IPS-15b (cell line): ENCODE results near the gene TRMT10C.
"Not testable (repeated sequence)": the region's sequence is repeated elsewhere in the genome, so short reads cannot be mapped to it uniquely, and the experiment has no call there.

Source experiments
- H3K27me3 ChIP-seq: one replicate; pipeline ENCODE4 v1.6.1; 2013; ENCODE audit warnings: low read length; ENCODE audit not compliant: control insufficient read depth, insufficient read depth
- H3K36me3 ChIP-seq: one replicate; pipeline ENCODE4 v1.6.1; 2013; ENCODE audit warnings: low read length; ENCODE audit not compliant: control insufficient read depth, insufficient read depth
- H3K4me1 ChIP-seq: one replicate; pipeline ENCODE4 v1.6.1; 2013; ENCODE audit warnings: mild to moderate bottlenecking, low read length; ENCODE audit not compliant: control insufficient read depth, insufficient read depth
- H3K4me3 ChIP-seq: one replicate; pipeline ENCODE4 v1.5.1; 2013; ENCODE audit warnings: low read depth, low read length
- H3K9ac ChIP-seq: one replicate; pipeline ENCODE4 v1.6.1; 2013; ENCODE audit warnings: low read depth, mild to moderate bottlenecking, low read length
- H3K9me3 ChIP-seq: one replicate; pipeline ENCODE4 v1.6.1; 2013; ENCODE audit warnings: mild to moderate bottlenecking, low read length; ENCODE audit not compliant: control insufficient read depth, insufficient read depth

TRMT10C gene

DNA sequence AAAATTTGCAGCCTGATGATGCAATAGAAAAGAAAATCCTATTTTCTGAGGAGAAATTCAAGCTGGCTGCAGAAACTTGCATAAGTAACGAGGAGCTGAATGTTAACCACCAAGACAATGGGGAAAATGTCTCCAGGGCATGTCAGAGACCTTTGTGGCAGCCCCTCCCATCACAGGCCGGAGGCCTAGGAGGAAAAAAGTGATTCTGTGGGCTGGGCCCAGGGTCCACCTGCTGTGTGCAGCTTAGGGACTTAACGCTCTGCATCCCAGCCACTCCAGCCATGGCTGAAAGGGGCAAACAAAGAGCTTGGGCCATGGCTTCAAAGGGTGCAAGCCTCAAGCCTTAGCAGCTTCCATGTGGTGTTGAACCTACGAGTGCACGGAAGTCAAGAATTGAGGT, 8.3 kb upstream of the TRMT10C start:
- H3K27me3 ChIP-seq, H3K9me3 ChIP-seq, H3K4me1 ChIP-seq, H3K9ac ChIP-seq, H3K36me3 ChIP-seq, H3K4me3 ChIP-seq: not testable (repeated sequence)

- Histone ChIP-seq H3K27me3 (no peaks in the 10 kb centered on the region), H3K36me3 (no peaks in the 10 kb centered on the region), H3K9ac (no peak overlapping the region), H3K9me3 (no peaks in the 10 kb centered on the region), H3K4me1 (no peaks in the 10 kb centered on the region), H3K4me3 (no peak overlapping the region)
Measured at GRCh38 chr3:101556064-101556463, 5.6 kb upstream of the TRMT10C start.

DNA sequence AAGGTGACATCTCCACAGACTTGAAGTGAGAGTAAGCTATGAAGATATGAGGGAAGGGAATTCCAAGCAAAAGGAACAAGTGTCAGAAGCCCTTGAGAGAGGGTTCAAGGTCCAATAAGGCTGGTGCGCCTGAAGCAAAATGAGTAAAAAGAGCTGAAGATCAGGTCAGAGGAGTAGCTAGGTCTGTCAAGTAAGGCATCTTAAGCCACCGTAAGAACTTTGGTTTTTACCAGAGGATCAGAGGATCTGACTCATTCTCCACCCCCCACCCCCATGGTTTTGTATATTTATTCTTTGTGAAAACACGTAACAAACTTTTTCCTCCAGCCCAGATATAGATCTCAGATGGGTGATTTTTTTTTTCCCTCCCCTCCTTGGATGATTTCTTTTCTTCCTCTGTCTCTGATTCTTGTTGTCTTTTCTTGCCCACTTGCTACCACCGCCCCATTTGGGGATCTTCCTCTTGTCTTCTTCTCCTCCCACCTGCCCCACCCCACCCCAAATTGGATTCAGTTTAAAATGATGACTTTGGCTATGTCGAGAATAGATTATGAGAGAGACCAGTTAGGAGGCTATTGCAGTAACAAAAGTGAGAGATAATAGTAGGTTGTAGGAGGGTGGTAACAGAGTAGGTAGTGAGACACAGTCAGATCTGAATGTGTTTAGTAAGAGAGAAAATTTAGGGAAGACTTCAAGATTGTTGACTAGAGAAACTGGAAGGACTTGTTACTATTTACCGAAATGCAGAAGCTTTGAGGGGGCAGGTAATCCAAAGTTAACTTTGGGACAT, 6.1 kb downstream of the TRMT10C start:
- Histone ChIP-seq H3K27me3 (no peaks in the 10 kb centered on the region), H3K9me3 (no peaks in the 10 kb centered on the region), H3K9ac (no peak overlapping the region), H3K36me3 (peaks cover 2% of the 10 kb centered on the region), H3K4me3 (no peak overlapping the region), H3K4me1 (peaks cover 3% of the 10 kb centered on the region)

DNA sequence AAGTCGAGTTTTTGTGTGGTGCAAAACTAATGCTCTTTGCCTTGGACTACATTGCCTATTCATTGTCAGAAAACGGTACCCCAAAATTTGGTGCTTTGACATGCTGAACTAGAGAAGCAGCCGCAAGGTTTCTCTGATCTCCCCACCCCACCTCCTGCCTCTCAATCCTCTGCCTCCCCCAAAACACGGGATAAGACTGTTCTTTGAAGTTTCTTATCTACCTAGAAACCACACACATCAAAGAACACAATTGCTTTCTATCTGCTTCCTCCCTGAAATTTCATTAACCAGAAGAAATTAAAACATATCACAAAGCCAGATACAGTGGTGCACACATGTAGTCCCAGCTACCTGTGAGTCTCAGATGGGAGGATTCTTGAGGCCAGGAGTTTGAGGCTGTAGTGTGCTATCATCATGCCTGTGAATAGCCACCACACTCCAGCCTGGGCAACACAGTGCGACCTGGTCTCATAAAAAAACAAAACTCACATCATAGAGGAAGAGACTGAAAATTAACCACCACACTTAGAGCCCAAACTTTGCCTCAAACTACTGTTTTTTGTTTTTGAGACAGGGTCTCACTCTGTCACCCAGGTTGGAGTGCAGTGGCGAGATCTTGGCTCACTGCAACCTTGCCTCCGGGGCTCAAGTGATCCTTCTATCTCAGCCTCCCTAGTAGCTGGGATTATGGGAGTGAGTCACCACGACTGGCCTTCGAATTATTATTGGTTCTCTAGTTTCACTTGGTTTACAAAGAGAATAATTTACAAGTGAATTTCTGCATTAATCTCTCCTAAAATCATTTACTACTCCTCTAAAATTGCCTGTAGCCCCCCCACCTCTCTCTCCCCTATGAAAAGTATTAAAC, 9.6 kb downstream of the TRMT10C start:
- H3K4me1 ChIP-seq, result no peaks in the 10 kb centered on the region
- no peaks in the 10 kb centered on the region for H3K9me3 ChIP-seq
- H3K9ac ChIP-seq, result no peak overlapping the region
- no peaks in the 10 kb centered on the region for H3K36me3 ChIP-seq
- no peak overlapping the region for H3K4me3 ChIP-seq
- H3K27me3 ChIP-seq, result no peaks in the 10 kb centered on the region

GRCh38 chr3:101573449-101574387, 12.1 kb downstream of the TRMT10C start, which contains the start of gene PCNP:
Gene PCNP, plus strand, starts transcription at chr3:101574180. Its CDS starts 36 bp downstream, at chr3:101574216.
- H3K36me3 ChIP-seq, result no peaks in the 10 kb centered on the region
- peak within 1 kb of the TSS; percentile 82 for H3K9ac ChIP-seq
- H3K4me3 ChIP-seq, result peak within 1 kb of the TSS; percentile 90
- H3K4me1 ChIP-seq, result no peaks in the 10 kb centered on the region
- no peaks in the 10 kb centered on the region for H3K9me3 ChIP-seq
- no peaks in the 10 kb centered on the region for H3K27me3 ChIP-seq

GRCh38 chr3:101574388-101575112, 12.9 kb downstream of the TRMT10C start:
- no peaks in the 10 kb centered on the region for H3K9me3 ChIP-seq
- H3K4me1 ChIP-seq, result no peaks in the 10 kb centered on the region
- H3K27me3 ChIP-seq, result no peaks in the 10 kb centered on the region
- peak overlapping the region; percentile 82 for H3K9ac ChIP-seq
- peak overlapping the region; percentile 90 for H3K4me3 ChIP-seq
- peaks cover 3% of the 10 kb centered on the region for H3K36me3 ChIP-seq

- Histone ChIP-seq H3K4me3 (no peak overlapping the region), H3K27me3 (no peaks in the 10 kb centered on the region), H3K36me3 (peaks cover 9% of the 10 kb centered on the region), H3K9ac (no peak overlapping the region), H3K9me3 (no peaks in the 10 kb centered on the region), H3K4me1 (no peaks in the 10 kb centered on the region)
Measured at GRCh38 chr3:101577286-101577685, 15.6 kb downstream of the TRMT10C start.

DNA sequence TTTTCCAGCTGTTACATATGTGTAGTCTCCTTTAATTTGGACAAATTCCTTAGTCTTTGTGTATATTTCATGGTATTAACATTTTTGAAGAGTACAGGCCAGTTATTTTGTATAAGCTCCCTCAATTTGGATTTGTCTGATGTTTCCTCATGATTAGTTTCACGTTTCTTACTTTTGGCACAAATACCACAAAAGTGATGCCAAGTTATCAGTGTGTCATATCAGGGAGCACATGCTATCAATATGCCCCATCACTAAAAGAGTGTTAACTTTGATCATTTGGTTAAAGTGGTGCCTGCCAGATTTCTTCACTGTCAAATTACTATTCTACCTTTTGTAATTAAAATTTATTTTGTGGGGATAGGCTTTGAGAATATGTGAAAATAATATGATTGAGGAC, 26.9 kb downstream of the TRMT10C start:
- Histone ChIP-seq H3K9me3 (no peaks in the 10 kb centered on the region), H3K36me3 (peaks cover 24% of the 10 kb centered on the region), H3K4me3 (no peak overlapping the region), H3K9ac (no peak overlapping the region), H3K4me1 (no peaks in the 10 kb centered on the region), H3K27me3 (no peaks in the 10 kb centered on the region)

GRCh38 chr3:101591071-101591470, 29.4 kb downstream of the TRMT10C start:
- Histone ChIP-seq H3K9me3 (no peaks in the 10 kb centered on the region), H3K9ac (no peak overlapping the region), H3K4me1 (no peaks in the 10 kb centered on the region), H3K36me3 (peaks cover 22% of the 10 kb centered on the region), H3K4me3 (no peak overlapping the region), H3K27me3 (no peaks in the 10 kb centered on the region)

- Histone ChIP-seq H3K9ac (no peak overlapping the region), H3K9me3 (no peaks in the 10 kb centered on the region), H3K27me3 (no peaks in the 10 kb centered on the region), H3K4me3 (no peak overlapping the region), H3K36me3 (no peaks in the 10 kb centered on the region), H3K4me1 (no peaks in the 10 kb centered on the region)
Measured at GRCh38 chr3:101602731-101603130, 41.1 kb downstream of the TRMT10C start.

DNA sequence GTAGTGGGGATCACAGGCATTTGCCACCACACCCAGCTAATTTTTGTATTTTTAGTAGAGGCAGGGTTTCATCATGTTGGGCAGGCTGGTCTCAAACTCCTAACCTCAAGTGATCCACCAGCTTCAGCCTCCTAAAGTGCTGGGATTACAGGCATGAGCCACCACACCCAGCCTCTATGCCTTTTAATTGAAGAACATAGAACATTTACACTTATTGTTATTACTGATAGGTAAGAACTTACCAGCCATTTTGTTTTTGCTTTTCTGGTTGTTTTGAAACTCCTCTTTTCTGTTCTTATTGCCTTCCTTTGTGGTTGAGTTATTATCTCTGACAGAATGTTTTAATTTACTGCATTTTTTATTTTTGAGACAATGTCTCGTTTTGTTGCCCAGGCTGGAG, 41.5 kb downstream of the TRMT10C start:
- Histone ChIP-seq H3K36me3 (no peaks in the 10 kb centered on the region), H3K9me3 (no peaks in the 10 kb centered on the region), H3K9ac (no peak overlapping the region), H3K4me3 (no peak overlapping the region), H3K4me1 (no peaks in the 10 kb centered on the region), H3K27me3 (no peaks in the 10 kb centered on the region)
